ENCODE results near the gene ULK4. TPM values are rescaled to one million over a fixed set of nuclear protein-coding genes. Genes with fewer than 3 reads are reported as not detected.

The ULK4 gene
- total RNA-seq, 1 experiment from 2014 or later = 8.7 TPM

GRCh38 chr3:41975416-41976103, 13.7 kb upstream of the ULK4 start:
- Histone ChIP-seq H3K9me3 (ENCODE audit: insufficient read depth, low read depth) (no peaks in the 10 kb centered on the region), H3K4me1 (replicated peaks; ENCODE audit: insufficient read depth) (no peaks in the 10 kb centered on the region), H3F3A (ENCODE audit: insufficient read depth, low read depth) (no peaks in the 10 kb centered on the region), H2AFZ (no peak overlapping the region), H3K27ac (no peak overlapping the region), H3K9me2 (ENCODE audit: insufficient read depth) (no peaks in the 10 kb centered on the region), H3K4me3 (no peak overlapping the region), H3K79me2 (ENCODE audit: low read depth) (no peaks in the 10 kb centered on the region), H3K36me3 (ENCODE audit: low read depth) (no peaks in the 10 kb centered on the region), H4K20me1 (ENCODE audit: insufficient read depth) (no peaks in the 10 kb centered on the region), H3K4me2 (no peak overlapping the region), H3K27me3 (ENCODE audit: insufficient read depth, low read depth) (no peaks in the 10 kb centered on the region)
- ChIA-PET POLR2A (ENCODE audit: unreplicated experiment) (interaction anchor here (0.5 kb wide), 1 partner anchor 192 kb away, joined by 4 read pairs; no protein-coding TSS in a partner anchor), CTCF (interaction anchor here (0.6 kb wide), 2 partner anchors 28 to 792 kb away, joined by 4 to 5 read pairs; no protein-coding TSS in a partner anchor)
- no peak for DNase-seq
- BruUV-seq (replicated peaks) = no TSS peak
- TF ChIP-seq, protein P1, sequence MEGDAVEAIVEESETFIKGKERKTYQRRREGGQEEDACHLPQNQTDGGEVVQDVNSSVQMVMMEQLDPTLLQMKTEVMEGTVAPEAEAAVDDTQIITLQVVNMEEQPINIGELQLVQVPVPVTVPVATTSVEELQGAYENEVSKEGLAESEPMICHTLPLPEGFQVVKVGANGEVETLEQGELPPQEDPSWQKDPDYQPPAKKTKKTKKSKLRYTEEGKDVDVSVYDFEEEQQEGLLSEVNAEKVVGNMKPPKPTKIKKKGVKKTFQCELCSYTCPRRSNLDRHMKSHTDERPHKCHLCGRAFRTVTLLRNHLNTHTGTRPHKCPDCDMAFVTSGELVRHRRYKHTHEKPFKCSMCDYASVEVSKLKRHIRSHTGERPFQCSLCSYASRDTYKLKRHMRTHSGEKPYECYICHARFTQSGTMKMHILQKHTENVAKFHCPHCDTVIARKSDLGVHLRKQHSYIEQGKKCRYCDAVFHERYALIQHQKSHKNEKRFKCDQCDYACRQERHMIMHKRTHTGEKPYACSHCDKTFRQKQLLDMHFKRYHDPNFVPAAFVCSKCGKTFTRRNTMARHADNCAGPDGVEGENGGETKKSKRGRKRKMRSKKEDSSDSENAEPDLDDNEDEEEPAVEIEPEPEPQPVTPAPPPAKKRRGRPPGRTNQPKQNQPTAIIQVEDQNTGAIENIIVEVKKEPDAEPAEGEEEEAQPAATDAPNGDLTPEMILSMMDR (conservative IDR thresholded peaks at IDR 0.05) = no peak
- TF ChIP-seq EZH2 (IDR thresholded peaks at IDR 0.05; ENCODE audit: low read depth) = no peak
- intact Hi-C loops (cut with micrococcal nuclease; ENCODE audit: unreplicated experiment) = no loop called here

- POLR2A ChIA-PET (ENCODE audit: unreplicated experiment) = no interaction called here
- Histone ChIP-seq H4K20me1 (ENCODE audit: insufficient read depth) (no peaks in the 10 kb centered on the region), H2AFZ (no peak overlapping the region), H3K27me3 (ENCODE audit: insufficient read depth, low read depth) (no peaks in the 10 kb centered on the region), H3F3A (ENCODE audit: insufficient read depth, low read depth) (no peaks in the 10 kb centered on the region), H3K27ac (no peak overlapping the region), H3K4me1 (replicated peaks; ENCODE audit: insufficient read depth) (no peaks in the 10 kb centered on the region), H3K4me3 (no peak overlapping the region), H3K4me2 (no peak overlapping the region), H3K36me3 (ENCODE audit: low read depth) (no peaks in the 10 kb centered on the region), H3K79me2 (ENCODE audit: low read depth) (no peaks in the 10 kb centered on the region), H3K9me2 (ENCODE audit: insufficient read depth) (no peaks in the 10 kb centered on the region), H3K9me3 (ENCODE audit: insufficient read depth, low read depth) (no peaks in the 10 kb centered on the region)
- DNase-seq = no peak
- intact Hi-C loops (cut with micrococcal nuclease; ENCODE audit: unreplicated experiment) = no loop called here
- no TSS peak for BruUV-seq (replicated peaks)
- TF ChIP-seq, protein P1 (conservative IDR thresholded peaks at IDR 0.05) = no peak
- no peak for TF ChIP-seq EZH2 (IDR thresholded peaks at IDR 0.05; ENCODE audit: low read depth)
- CTCF ChIA-PET = no interaction called here
These were observed 12.3 kb upstream of the ULK4 start for GRCh38 chr3:41974223-41974622.

- CTCF ChIA-PET = no interaction called here
- no peak overlapping the region for H3K27ac ChIP-seq
- POLR2A ChIA-PET (ENCODE audit: unreplicated experiment) = no interaction called here
- no peak overlapping the region for H3K4me3 ChIP-seq
- no peak overlapping the region for H3K4me2 ChIP-seq
- intact Hi-C loops (cut with micrococcal nuclease; ENCODE audit: unreplicated experiment) = no loop called here
- H3K4me1 ChIP-seq (replicated peaks; ENCODE audit: insufficient read depth) = no peaks in the 10 kb centered on the region
- no TSS peak for BruUV-seq (replicated peaks)
- no peak overlapping the region for H2AFZ ChIP-seq
- no peaks in the 10 kb centered on the region for H3F3A ChIP-seq (ENCODE audit: insufficient read depth, low read depth)
- no peaks in the 10 kb centered on the region for H3K36me3 ChIP-seq (ENCODE audit: low read depth)
- TF ChIP-seq, protein P1 (conservative IDR thresholded peaks at IDR 0.05) = no peak
- no peak for TF ChIP-seq EZH2 (IDR thresholded peaks at IDR 0.05; ENCODE audit: low read depth)
- H3K27me3 ChIP-seq (ENCODE audit: insufficient read depth, low read depth) = no peaks in the 10 kb centered on the region
- H3K9me2 ChIP-seq (ENCODE audit: insufficient read depth) = no peaks in the 10 kb centered on the region
- no peaks in the 10 kb centered on the region for H3K79me2 ChIP-seq (ENCODE audit: low read depth)
- no peak for DNase-seq
- H4K20me1 ChIP-seq (ENCODE audit: insufficient read depth) = no peaks in the 10 kb centered on the region
- H3K9me3 ChIP-seq (ENCODE audit: insufficient read depth, low read depth) = no peaks in the 10 kb centered on the region
These were observed 10.9 kb upstream of the ULK4 start for GRCh38 chr3:41972802-41973201.
